GM12865 (cell line): ENCODE data around the gene STAT5B.

Experiments
- DNase-seq: peaks from one replicate; pipeline ENCODE4 v3.0.0; 2010; ENCODE audit warnings: low read depth
- H3K4me3 ChIP-seq: 2 replicates; pipeline ENCODE4 v1.5.1; 2011; ENCODE audit warnings: mild to moderate bottlenecking, low read depth, low read length, control low read depth
- TF ChIP-seq, protein P1 (sequence below): IDR thresholded peaks from 2 replicates; pipeline ENCODE4 v1.5.1; 2011; ENCODE audit warnings: low read length, control low read depth, low read depth, inconsistent platforms; ENCODE audit not compliant: insufficient read depth; ENCODE audit errors: missing control alignments

Gene STAT5B

DNA sequence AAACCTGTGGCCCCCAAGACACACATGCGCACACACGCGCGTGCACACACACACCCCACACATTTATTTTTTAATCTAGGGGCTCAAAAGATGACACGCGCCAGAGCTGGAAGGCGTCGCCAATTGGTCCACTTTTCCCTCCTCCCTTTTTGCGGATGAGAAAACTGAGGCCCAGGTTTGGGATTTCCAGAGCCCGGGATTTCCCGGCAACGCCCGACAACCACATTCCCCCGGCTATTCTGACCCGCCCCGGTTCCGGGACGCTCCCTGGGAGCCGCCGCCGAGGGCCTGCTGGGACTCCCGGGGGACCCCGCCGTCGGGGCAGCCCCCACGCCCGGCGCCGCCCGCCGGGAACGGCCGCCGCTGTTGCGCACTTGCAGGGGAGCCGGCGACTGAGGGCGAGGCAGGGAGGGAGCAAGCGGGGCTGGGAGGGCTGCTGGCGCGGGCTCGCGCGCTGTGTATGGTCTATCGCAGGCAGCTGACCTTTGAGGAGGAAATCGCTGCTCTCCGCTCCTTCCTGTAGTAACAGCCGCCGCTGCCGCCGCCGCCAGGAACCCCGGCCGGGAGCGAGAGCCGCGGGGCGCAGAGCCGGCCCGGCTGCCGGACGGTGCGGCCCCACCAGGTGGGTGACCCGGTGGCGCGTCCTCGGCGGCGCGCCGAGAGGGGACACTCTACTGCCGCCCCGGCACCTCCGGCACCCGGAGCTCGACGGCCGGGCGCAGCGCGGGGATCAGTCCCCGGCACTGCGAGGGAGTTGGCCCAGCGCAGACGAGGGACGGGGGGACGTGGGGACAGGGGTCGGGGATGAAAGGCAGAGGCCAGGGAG is 12.0 kb upstream of the STAT5B start, which contains the start of gene STAT5A:
Gene STAT5A, plus strand, starts transcription at position 522 of the 826 bp plus-strand sequence. CDS start 914 bp downstream, outside the sequence.
- H3K4me3 ChIP-seq: peak within 1 kb of the TSS; percentile 85
- peak; percentile 90 for DNase-seq
- TF ChIP-seq, protein P1, sequence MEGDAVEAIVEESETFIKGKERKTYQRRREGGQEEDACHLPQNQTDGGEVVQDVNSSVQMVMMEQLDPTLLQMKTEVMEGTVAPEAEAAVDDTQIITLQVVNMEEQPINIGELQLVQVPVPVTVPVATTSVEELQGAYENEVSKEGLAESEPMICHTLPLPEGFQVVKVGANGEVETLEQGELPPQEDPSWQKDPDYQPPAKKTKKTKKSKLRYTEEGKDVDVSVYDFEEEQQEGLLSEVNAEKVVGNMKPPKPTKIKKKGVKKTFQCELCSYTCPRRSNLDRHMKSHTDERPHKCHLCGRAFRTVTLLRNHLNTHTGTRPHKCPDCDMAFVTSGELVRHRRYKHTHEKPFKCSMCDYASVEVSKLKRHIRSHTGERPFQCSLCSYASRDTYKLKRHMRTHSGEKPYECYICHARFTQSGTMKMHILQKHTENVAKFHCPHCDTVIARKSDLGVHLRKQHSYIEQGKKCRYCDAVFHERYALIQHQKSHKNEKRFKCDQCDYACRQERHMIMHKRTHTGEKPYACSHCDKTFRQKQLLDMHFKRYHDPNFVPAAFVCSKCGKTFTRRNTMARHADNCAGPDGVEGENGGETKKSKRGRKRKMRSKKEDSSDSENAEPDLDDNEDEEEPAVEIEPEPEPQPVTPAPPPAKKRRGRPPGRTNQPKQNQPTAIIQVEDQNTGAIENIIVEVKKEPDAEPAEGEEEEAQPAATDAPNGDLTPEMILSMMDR: no peak

DNA sequence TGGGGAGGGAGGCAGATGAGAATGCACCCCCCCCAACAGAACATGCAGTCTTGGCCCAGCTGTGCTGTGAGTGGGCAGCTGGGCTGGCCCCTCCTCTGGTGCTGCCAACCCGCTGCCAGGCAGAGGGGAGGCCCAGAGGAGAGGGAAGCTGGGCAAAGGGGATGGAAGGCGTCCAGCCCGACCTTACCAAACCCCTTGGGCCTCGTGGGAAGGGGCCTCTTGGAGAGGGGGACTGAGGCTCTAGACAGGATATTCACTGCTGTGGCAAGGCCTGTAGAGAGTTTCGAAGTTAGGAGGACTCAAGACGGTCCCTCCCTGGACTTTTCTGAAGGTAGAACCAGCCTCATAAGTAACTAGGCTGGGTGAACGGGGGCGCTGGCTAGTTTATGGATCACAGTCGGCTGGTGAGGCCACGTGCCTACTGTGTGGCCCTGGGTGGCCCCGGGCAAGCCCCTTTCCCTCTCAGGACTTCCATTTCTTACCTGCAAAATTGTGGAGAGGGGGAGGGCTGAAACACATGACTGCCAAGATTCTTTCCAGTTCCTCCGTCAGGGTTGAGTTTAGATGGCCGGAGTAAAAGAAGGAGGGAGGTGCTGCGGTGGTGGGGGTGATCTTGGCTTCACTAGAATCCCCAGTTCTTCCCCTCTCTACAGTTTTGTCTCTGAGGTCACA is 11.2 kb upstream of the STAT5B start:
- peak; percentile 66 for DNase-seq
- peak overlapping the region; percentile 85 for H3K4me3 ChIP-seq
- TF ChIP-seq, protein P1: no peak

DNA sequence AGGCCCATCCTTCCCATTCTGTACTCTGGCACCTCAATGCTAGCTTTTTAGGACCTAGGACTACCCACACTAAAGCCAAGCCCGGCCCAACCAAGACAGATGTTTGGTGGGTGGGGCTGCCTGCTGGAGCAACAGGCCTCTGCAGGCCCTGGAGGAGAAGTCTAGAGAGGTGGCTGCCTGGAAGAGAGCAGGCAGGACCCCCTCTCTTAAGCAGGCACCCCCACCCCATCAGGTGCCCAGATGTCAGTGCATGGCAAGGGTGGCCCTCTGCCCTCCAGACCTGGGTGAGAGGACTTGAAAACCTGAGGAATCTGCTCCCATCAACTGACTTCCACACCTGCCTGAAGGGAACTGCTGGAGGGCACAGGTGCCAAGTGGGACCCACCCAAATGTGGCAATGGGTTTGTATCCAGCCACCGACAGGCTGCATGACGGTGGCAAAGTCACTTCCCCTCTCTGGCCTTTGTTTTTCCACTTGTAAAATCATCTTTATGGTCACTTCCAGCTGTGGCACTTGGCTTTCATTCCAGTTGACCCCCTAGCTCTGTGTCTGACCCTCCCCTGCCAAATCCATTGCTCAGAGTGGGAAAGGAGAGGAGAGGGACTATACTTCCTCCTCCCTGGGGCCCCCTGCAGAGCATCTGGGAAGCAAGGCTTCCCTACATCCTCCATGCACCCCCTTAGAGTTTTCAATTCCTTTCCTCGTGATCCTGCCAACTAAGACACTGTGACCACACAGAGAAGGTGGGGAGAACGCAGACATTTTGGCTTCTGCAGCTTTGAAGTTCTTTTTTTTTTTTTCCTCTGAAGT is 10.4 kb upstream of the STAT5B start:
- TF ChIP-seq, protein P1: no peak
- peak; percentile 41 for DNase-seq
- H3K4me3 ChIP-seq: peak overlapping the region; percentile 85

DNA sequence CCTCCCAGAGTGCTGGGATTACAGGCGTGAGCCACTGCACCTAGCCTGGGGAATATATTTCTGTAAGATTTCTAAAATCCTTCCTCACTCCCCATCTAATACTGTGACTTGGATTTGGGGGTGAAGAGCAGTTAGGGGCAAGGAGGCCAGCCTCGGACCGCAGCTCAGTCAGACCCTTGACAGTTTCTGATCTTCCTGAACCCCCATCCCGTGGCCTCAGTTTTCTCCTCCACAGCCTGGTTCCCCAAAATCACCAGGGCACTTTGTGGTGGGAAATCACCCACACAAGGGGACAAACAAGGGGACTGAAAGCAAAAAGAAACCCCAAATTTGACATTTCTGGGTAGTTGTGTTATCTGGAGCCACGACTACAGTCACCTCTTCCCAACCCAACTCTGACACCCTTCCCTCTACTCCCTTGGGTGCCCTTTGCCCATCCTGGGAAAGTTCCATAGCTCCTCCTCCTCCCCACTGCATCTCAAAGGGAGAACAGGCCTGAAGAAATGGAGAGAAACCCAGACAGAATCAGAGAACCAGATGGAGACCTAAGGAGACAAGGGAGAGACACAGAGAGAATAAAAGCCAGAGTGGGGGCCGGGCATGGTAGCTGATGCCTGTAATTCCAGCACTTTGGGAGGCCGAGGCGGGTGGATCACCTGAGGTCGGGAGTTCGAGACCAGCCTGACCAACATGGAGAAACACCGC is 9.3 kb upstream of the STAT5B start:
- TF ChIP-seq, protein P1: no peak
- H3K4me3 ChIP-seq: no peak overlapping the region
- DNase-seq: no peak

DNA sequence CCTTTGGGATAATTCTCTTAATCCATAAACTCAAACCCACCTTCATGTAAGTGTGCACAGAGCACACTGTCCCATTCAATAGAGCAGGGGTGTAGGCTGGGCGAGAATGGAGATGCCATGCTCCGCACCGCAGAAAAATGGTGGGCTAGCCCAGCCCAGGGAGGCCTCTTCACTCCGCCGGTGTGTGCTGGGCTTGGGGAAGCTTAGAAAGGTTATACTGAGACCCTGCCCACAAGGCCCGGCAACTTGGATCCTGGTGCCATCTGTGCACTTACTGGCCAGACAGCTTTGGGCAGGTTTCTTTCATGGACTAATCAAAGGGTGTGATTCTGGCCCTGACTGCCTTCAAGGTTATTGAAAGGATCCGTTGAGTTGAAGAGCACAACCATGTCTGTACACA is 8.4 kb upstream of the STAT5B start:
- H3K4me3 ChIP-seq: no peak overlapping the region
- TF ChIP-seq, protein P1: no peak
- no peak for DNase-seq

DNA sequence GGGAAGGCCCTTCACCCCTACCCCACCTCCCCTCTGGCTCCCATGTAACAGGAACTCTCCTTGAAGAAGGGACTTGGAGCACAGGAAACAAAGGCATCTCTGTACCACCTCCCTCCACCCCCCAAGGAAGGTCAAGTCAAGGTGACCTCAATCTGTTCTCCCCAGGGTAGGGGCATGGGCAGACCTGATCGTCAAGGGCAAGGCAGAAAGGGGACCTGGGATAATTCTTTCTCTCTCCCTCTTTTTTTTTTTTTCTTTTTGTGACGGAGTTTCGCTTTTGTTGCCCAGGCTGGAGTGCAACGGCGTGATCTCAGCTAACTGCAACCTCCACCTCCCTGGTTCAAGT is 7.8 kb upstream of the STAT5B start:
- TF ChIP-seq, protein P1: no peak
- H3K4me3 ChIP-seq: no peak overlapping the region
- no peak for DNase-seq
